HG03103 (cell line): ENCODE data around the gene RBMS3.

Experiments
- ATAC-seq: cut with Tn5 transposase; IDR thresholded peaks from one replicate; pipeline ENCODE4 v1.9.1; 2021; ENCODE audit warnings: low read depth; ENCODE audit not compliant: unreplicated experiment

RBMS3 gene

DNA sequence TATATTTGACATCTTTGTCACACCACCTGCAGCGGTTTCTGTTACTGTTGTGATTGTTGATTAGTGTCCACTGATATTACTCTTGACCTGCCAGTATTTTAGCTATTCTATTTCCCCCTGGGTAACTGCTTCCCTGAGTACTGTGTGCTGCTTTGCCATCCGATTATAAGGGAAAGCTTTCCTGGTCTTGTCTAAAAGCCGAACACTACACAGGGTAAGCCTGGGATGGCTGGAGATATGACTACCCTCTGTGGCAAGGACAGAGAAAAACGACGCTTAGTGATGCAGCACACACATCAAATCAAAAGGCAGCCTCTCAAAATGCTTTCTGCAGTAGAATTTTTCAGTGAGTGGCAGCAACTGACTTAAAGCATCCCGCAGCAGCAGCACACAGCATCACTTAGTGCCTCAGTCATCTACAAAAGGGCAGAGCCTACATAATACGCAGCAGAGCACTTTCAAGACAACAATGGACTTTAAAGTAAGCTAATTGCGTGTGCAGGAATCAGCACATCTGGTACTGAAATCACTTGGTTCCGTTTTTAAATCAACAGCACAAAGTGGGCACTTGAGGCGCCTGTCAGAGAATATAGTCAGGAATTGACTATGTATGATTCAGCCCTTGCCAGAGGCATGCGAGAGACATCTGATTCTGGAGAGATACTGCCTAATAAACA lies 669.2 kb downstream of the RBMS3 start:
- no peak for ATAC-seq

DNA sequence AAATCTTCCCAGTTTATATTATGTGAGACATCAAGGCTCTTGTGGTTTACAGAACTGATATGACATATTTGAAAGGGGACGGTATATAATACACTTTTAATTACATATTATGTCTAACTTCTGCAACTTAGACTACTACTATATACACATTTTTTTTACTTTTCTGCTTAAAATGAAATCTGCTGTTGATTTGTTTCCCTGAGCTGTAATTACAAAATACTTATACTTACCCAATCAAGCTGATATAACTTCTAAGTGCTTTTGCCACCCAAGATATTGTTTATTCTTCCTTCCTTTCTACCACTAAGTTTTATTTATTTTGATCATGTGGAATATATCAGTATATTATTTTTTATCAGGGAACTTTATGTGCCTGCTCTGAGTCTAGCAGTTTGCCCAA lies 671.6 kb downstream of the RBMS3 start:
- no peak for ATAC-seq

DNA sequence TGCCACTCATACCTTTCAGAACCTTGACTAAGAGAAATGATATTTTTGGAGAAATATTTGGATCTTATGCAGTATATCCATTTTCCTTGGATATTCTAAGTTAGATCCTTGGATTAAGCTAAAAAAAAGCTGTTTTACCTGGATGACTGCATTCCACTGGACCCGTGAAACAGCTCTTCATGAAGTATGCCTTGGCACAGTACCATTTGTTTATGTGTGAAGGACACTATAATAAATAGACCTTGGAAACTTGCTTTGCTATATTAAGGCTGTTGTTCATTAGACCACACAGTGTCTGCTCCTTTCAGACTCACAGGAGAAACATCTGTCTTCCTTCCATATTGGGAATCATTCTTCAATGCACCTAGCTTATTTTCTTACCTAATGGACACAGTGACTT lies 674.5 kb downstream of the RBMS3 start:
- ATAC-seq = no peak

DNA sequence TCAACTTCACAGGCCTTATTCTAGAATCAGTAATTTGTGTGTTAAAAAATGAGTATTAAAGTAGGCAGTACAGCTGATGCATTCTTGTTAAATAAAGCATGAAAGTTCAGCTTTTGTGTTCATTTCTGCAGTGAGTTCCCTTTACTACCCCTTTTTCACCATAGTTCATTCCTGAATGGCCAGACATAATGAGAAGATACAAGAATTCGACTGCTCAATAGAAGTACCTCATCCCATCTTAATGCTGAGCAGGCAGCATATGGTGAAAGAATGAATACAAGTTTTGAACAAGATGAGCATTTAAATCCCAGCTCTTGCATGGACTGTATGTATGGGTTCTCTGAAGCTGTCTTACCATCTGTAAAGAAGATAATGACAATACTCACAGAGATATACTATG lies 677.9 kb downstream of the RBMS3 start:
- no peak for ATAC-seq

DNA sequence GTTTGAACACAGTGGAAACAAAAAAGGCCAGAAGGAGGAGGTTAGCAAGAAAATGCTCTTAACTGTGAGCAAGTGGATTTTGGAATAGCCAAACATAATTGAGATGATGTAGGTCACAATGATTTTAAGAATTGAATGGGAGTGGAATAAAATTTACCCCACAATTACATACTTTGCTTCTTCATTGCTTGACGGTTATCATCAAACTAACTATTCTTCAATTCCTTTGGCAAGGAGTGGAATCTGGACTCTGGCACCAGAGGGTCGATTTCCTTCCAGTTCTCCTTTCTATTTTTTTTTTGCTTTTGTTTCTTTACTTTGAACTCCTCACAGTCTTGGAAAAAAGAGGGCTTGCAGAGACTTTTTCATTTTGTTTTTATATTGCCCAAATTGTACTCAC lies 691.0 kb downstream of the RBMS3 start:
- ATAC-seq = no peak

DNA sequence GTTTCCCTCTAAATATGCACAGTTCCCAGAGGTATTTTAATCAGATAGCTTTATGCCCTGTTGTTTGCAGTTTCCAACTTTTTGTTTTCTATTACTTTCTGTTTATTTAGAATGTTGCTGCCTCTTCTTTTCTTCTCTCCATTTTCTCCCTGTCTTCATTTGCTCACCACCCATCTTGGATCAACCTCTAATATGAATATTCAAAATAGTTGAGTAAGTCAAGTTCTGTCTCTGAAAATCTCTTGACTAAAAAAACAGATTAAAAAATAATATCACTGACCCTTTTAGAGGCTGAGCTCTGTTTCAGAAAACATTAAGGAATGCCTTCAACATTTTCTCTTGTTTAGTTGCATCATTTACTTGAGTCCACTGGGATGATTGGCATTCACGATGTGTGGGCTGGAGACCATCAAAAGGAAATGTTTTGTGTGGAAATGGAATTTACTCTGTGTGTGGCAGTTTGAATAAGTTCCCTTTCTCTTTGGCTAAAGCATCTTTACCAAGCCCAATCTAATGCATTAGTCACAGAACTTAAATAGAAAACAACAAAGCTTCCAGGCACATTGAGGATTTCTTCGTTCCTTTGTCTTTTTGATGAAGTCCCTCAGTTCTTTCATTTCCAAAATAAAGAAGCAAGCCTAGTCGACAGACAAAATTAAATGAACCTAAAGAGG lies 691.6 kb downstream of the RBMS3 start:
- no peak for ATAC-seq

DNA sequence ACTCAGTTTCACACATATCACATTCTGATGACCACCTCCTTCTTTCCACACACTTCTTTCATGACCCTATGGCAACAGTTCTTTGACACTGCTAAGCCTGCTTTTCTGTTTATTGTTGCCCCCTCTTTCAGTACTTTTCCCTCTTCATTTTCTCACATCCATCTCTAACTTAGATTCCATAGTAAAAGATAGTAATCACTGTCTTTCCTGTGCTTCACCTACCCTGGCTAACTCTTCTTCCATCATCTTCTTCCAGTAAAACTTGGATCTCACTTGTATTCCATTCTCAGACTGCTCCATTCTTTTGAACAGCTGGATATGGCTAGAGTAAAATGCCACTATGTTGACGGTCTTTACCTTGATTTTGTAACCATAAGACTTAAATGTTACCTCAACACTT lies 692.9 kb downstream of the RBMS3 start:
- no peak for ATAC-seq

DNA sequence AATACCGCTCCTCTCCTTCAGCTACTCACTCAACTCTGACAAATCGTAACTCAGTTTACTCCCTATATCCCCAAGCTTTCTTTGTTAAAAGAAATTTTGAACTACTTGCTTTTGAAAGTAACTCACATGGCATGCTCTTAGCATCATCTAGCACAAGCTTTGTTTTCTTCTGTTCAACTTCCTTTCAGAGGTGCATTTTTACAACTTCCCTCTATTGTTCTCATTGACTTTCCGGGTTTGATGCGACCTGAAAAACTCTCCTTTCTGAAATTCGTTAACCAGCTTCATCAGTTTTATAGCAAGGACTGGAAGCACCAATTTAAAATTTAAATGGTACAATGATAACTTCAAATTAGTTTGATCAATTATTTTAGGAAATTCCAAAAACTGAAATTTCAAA lies 696.0 kb downstream of the RBMS3 start:
- no peak for ATAC-seq

DNA sequence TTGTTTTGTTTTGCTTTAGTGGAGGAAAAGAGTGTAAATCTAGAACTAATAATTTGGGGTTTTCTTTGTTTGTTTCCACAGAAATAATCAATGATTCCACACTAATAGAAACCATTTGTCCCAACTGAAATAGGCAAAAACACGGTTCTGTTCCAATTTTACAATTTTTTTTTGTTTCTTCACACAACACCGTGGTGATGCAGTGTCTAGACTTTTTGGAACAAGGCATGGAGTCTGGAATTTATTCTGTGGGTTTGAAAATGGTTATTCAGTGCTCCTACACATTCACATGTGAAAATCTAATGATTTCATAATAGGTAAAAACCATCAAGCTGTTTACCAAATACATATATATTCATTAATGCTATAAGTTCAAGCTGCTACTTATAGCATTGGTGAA lies 696.5 kb downstream of the RBMS3 start:
- no peak for ATAC-seq

DNA sequence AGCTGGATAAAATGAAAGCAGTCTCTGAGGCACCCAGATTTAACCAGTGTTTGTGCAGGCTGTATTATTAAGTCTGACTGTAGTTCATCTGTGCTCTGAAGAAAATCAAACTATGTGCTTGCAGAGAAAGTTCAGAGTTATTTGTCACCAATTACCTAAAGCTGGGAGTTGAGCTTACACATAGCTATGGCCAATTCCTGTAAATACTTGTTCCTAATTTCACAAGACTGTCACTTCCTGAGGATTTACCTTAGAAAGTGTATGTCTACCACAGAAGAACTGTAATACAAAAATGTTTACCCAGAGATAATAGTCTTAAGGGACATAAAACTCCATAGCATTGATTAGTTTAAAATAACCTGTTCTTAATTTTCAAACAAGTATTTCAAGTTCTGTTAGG lies 697.2 kb downstream of the RBMS3 start:
- ATAC-seq = no peak

DNA sequence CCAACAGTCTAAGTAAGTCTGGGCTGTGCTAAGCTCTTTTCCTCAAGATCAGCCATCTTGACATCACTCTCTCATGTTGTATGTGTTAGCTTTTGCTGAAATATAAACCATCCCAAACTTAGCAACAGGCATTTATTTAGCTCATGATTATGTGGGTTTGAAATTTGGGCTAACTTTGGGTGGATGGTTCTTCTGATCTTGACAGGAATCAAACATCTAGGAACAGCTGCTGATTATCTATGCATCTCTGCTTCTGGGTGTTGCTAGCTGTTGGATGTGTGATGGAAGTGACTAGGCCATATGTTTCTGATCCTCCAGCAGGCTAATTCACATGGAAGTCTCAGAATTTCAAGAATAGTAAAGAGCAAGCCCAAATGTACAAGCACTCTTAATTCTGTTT lies 710.3 kb downstream of the RBMS3 start:
- no peak for ATAC-seq

DNA sequence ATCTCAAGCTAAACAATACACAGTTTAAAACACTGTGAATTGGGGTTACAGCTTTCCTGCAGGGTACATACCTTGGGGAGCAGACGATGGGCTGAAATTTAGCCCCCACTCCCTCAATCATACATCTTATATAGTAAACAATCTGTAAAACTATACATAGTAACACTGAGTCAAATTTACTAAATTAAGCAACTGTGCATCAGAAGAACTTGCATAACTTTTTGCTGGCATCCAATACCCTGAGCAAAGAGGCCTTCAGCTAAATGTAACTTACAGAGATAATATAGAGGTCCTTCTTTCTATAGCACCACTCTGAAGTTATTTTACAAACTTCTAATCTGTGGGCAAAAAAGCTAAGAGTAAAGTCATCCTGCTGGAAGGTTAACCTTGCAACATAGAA lies 721.9 kb downstream of the RBMS3 start:
- no peak for ATAC-seq

DNA sequence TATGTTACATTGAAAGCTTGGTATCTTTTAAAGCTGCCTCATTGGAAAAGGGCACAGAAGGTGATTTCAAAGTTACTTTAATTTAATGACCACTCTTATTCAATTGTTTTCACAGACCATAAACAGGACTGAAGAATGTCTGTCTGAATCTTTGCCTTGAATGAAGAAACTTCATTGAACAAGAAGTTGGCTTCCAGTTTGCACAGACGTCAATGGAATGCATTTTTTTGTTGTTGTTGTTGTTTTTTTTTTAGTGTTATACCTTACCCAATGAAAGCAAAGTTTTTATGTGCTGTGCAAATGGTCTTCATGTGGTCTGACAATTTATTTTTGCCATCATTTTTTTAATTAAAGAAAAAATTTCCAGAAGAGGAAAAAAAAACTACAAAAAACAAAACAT lies 722.9 kb downstream of the RBMS3 start:
- no peak for ATAC-seq

DNA sequence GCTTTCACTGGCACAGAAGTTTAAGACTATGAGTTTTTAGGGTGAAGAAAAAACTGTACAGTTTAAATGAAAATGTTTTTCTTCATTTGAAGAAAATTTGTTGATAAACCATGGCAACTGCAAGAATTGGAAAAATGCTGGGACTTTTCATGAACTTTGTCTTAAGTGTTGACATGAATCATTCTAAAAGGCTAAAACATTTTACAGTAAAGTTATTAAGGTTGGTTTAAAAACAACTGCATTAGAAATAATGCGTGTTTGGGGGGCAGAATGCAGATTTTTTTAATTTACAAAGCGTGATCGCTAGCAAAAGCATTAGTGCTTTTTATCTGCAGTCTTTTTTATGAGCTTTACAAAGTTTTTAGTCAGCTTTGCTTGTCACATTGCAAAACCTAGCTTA lies 723.6 kb downstream of the RBMS3 start:
- ATAC-seq = no peak

DNA sequence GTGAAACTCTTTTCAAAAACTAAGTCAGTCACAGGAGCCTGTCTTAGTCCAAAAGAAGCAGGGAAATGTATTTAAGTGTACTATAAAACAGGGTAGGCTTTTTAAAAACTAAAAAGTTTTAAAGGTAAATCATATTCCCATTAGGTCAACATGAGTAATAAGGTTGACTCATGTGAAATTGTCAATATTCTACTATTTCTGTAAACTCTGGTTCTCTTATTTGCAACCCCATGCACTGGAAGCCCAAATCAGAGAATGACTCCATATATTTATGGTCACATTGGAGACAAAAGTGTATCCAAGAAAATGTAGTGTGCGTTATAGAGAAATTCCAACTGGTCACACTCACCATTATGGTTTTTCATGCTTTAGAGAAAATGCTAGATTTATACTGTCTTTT lies 725.2 kb downstream of the RBMS3 start:
- no peak for ATAC-seq

DNA sequence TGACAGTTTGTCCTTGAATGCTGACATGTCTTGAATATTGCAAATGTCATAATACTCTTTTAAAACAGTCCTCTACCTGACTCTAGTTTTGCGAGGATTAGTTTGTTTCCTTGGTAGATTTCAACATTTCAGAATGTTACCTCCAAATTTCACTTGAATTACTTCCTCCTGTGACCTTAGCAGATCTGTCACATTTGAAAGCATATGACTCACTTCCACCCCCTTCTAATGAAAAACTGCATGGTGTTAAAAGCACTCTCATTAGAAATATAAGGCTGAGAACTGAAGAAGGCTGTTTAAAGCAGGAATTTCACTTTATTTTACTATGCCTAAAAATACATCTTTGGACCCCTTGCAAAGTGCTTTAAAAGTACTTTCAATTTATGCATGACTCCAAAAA lies 726.8 kb downstream of the RBMS3 start:
- ATAC-seq = no peak

DNA sequence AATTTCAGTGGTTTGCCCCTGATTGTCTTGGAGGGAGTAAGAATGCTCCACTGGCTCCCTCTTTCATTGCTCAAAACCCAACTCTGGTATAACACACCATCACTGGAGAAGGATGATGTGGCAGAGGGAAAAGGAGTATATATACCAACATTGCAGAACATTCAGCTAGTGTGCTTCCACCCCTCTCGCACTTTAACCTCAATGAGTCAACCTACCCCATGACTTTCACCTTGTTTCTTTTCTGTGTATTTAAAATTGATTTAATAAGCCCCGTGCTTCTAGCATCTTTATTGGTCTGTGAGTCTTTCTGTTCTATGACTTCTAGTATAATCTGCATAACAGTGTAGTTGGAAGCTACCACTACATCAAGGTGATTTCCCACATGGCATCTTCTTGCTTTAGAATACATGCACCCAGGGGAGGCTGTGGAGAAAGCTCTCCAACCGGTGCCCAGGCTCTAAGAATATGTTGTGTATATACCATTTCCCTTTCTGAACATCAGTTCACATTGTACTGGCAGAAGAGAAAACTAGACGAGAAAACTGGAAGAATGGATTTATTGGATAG lies 730.4 kb downstream of the RBMS3 start:
- ATAC-seq = no peak

DNA sequence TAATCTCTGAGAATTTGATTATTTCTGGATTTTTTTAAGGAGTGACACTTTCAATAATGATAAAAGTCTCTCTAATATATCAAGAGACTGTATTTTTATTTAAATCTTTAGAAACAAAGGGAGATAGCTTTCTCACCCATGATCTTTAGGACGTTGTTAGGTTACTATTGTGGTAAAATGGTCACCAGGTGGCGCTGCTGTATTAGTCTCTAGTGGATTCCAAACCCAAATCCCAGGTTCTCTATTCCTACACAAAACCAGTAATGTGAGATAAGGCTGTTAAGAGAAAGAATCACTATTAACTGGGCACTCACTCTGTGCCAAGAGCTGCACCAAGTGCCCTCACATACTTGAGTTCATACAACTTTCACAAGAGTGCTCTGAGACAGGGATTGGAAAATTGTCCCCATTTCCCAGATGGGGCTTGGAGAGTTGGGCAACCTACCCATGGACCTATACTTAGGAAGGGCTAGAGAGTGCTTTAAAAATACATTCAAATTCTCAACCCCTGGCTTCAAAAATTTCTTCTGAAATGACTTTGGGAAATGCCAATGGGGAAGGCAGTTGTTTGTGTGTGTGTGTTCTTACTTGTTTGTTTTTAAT lies 732.2 kb downstream of the RBMS3 start:
- ATAC-seq = no peak

DNA sequence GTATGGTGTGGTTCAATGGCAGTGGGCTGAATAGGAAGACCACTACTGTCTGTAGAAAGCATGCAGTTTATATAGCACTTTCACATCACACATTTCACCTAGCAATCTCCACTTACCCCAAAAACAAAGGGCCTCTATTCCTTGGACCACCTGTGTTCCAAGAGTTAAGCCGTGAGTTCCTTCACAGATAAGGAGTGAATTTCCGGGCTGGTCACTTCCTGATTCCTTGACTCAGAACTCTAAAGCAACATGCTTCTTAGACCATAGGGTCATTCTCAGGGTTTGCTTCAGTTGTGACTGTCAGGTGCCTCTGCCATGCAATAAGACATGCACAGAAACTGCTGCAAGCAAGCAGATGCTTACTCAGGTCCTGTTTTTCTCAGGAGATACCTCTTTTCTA lies 737.0 kb downstream of the RBMS3 start:
- no peak for ATAC-seq

DNA sequence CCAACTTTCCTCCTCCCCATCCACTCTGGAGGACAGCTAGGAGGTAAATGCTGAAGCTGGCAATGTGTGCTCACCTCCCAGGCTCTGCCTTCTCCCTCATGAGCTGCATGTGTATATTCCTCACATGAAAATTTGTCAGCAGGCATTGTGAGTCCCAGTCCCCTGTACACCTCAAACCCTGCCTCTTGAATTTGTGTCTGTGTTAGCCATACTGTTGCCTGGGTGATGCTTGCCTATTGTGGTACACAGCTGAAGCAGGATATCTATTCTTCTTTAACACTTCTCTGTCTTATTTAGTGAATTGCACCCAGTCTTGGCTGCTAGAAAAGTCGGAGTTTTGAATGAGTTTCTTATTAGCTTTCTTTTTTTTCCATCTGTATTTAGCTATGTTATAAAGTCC lies 739.5 kb downstream of the RBMS3 start:
- ATAC-seq = no peak

DNA sequence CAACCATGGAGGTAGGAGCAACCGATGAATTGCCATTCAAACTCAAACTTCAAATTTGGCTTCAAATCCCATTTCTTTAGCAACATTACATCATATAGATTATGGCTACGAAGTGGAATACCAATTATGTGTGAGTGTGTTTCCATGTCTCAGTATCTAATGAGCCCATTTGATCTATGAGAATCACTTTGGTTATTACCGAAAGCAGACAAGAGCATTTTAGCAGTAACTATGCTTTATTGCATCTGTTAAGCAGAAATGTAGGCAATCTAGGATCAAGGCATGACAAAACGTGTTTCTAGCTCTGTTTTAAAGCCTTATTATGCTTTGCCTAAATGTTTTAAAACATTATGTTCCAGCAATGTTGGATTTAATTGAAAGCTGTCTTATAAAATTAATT lies 743.6 kb downstream of the RBMS3 start:
- no peak for ATAC-seq

DNA sequence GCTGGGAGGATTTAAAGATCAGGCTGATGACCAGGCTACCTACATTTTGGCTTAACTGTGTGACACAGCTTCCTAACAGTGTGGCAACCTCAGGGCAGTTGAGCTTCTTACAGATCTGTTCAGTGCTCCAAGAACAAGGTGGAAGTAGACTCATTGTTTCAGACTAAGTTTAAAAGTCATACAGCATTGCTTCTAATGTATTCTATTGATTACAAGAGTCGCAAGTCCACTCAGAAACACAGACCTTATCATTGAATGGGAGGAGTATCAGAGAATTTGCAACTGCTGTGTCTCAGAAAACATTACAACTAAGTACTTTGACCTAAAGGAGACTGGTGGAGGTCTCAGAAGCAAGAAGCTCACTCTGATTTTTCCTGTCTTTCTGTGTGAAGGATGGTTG lies 746.0 kb downstream of the RBMS3 start:
- ATAC-seq = no peak
